Suprapubic skin (tissue), 4 donors: ENCODE measurements around the gene DNLZ. TPM values are rescaled to one million over a fixed set of nuclear protein-coding genes. Genes with fewer than 3 reads are reported as not detected.

Experiments used
- DNase-seq, 2 donors: peaks; one replicate each; pipeline ENCODE4 v3.0.0-alpha.2; 2019; ENCODE audit warnings: low spot score in 2 of 2
- H3K27ac ChIP-seq: fragments of 200-600 bp; sonication (generic); one replicate; pipeline ENCODE4 v1.5.1; 2019
- H3K27me3 ChIP-seq: fragments of 200-600 bp; sonication (generic); one replicate; pipeline ENCODE4 v1.5.1; 2019
- H3K36me3 ChIP-seq: fragments of 200-600 bp; sonication (generic); one replicate; pipeline ENCODE4 v1.5.1; 2019
- H3K4me1 ChIP-seq: fragments of 200-600 bp; sonication (generic); one replicate; pipeline ENCODE4 v1.5.1; 2019
- H3K4me3 ChIP-seq: fragments of 200-600 bp; sonication (generic); one replicate; pipeline ENCODE4 v1.5.1; 2019; ENCODE audit warnings: mild to moderate bottlenecking
- H3K9me3 ChIP-seq: fragments of 200-600 bp; sonication (generic); one replicate; pipeline ENCODE4 v1.5.1; 2019
- CTCF ChIP-seq, 2 donors: fragments of 200-600 bp in 1 of 2; fragments of 450-650 bp in 1 of 2; sonication (generic) in 1 of 2; IDR thresholded peaks; one replicate each; pipeline ENCODE4 v1.5.1; 2016 to 2019; ENCODE audit warnings: antibody characterized with exemption in 2 of 2, mild to moderate bottlenecking in 1 of 2, moderate library complexity in 1 of 2
- EP300 ChIP-seq: sonication (generic); formaldehyde crosslinking; IDR thresholded peaks from one replicate; pipeline ENCODE4 v1.6.1; 2017; ENCODE audit warnings: antibody characterized with exemption
- POLR2A ChIP-seq, 2 donors: fragments of 450-650 bp; IDR thresholded peaks; one replicate each; pipeline ENCODE4 v1.6.1; 2017; ENCODE audit warnings: antibody characterized with exemption in 2 of 2, mild to moderate bottlenecking in 2 of 2, moderate library complexity in 2 of 2
- POLR2AphosphoS5 ChIP-seq, 3 donors: sonication (generic); formaldehyde crosslinking; IDR thresholded peaks; one replicate each; pipeline ENCODE4 v1.6.1; 2017; ENCODE audit warnings: antibody characterized with exemption in 3 of 3
- WGBS: methylation state at CpG from one replicate; pipeline ENCODE4 v1.1.5; 2018; 5-methylcytosine and 5-hydroxymethylcytosine counted together
- total RNA-seq, 4 donors: library from RNA; depleted of rRNA; stranded (reverse); fragments of >200 nt; gene quantifications; one replicate each; pipeline ENCODE4 v1.1.0, GENCODE V29; 2016

DNLZ gene
- total RNA-seq, 4 donors from 2014 or later = 11.3 to 46.4 (median 37.9) TPM

- Histone ChIP-seq H3K4me1 (peaks cover 21% of the 10 kb centered on the region), H3K27ac (no peak overlapping the region), H3K4me3 (no peak overlapping the region), H3K9me3 (no peaks in the 10 kb centered on the region), H3K27me3 (no peaks in the 10 kb centered on the region), H3K36me3 (no peaks in the 10 kb centered on the region)
- 75% methylated on average over 2 of the region's 13 CpGs for WGBS
- TF ChIP-seq CTCF (IDR thresholded peaks at IDR 0.05) (no peak), POLR2AphosphoS5 (IDR thresholded peaks at IDR 0.05) (no peak), POLR2A (IDR thresholded peaks at IDR 0.05) (no peak), EP300 (no peak)
- no peak for DNase-seq
These were observed 8.0 kb upstream of the DNLZ start for GRCh38 chr9:136371533-136371880.

GRCh38 chr9:136370687-136371532, 7.4 kb upstream of the DNLZ start:
- 92% methylated on average over 28 of the region's 54 CpGs for WGBS
- TF ChIP-seq EP300 (no peak), POLR2A (IDR thresholded peaks at IDR 0.05) (no peak), CTCF (IDR thresholded peaks at IDR 0.05) (no peak), POLR2AphosphoS5 (IDR thresholded peaks at IDR 0.05) (no peak)

GRCh38 chr9:136370037-136370436, 6.5 kb upstream of the DNLZ start:
- Histone ChIP-seq H3K36me3 (no peaks in the 10 kb centered on the region), H3K27me3 (no peaks in the 10 kb centered on the region), H3K9me3 (no peaks in the 10 kb centered on the region), H3K4me3 (no peak overlapping the region), H3K27ac (no peak overlapping the region), H3K4me1 (peaks cover 24% of the 10 kb centered on the region)
- no peak for DNase-seq
- no CpG with 5 or more reads among the region's 19 CpGs for WGBS
- TF ChIP-seq POLR2A (IDR thresholded peaks at IDR 0.05) (no peak), CTCF (IDR thresholded peaks at IDR 0.05) (no peak), EP300 (no peak), POLR2AphosphoS5 (IDR thresholded peaks at IDR 0.05) (no peak)

More at GRCh38 chr9:136370687-136371532, 7.4 kb upstream of the DNLZ start:
- H3K4me1 ChIP-seq = peaks cover 21% of the 10 kb centered on the region
- DNase-seq = no peak
- H3K27ac ChIP-seq = no peak overlapping the region
- no peaks in the 10 kb centered on the region for H3K9me3 ChIP-seq
- no peaks in the 10 kb centered on the region for H3K36me3 ChIP-seq
- no peaks in the 10 kb centered on the region for H3K27me3 ChIP-seq
- H3K4me3 ChIP-seq = no peak overlapping the region

- Histone ChIP-seq H3K36me3 (no peaks in the 10 kb centered on the region), H3K4me3 (no peak overlapping the region), H3K27ac (no peak overlapping the region), H3K9me3 (no peaks in the 10 kb centered on the region), H3K4me1 (peaks cover 25% of the 10 kb centered on the region), H3K27me3 (no peaks in the 10 kb centered on the region)
- no peak for DNase-seq
- WGBS = 87% methylated on average over 6 of the region's 18 CpGs
- TF ChIP-seq EP300 (no peak), CTCF (IDR thresholded peaks at IDR 0.05) (no peak), POLR2AphosphoS5 (IDR thresholded peaks at IDR 0.05) (no peak), POLR2A (IDR thresholded peaks at IDR 0.05) (no peak)
These were observed 4.6 kb upstream of the DNLZ start for GRCh38 chr9:136368190-136368589.

GRCh38 chr9:136367296-136368145, 4.0 kb upstream of the DNLZ start:
- no peak for TF ChIP-seq CTCF (IDR thresholded peaks at IDR 0.05)
- TF ChIP-seq POLR2AphosphoS5 (IDR thresholded peaks at IDR 0.05) = no peak
- no peak for TF ChIP-seq POLR2A (IDR thresholded peaks at IDR 0.05)
- TF ChIP-seq EP300 = no peak
- H3K36me3 ChIP-seq = no peaks in the 10 kb centered on the region
- 94% methylated on average over 3 of the region's 45 CpGs for WGBS
- H3K27me3 ChIP-seq = no peaks in the 10 kb centered on the region
- H3K27ac ChIP-seq = no peak overlapping the region
- peaks cover 25% of the 10 kb centered on the region for H3K4me1 ChIP-seq
- H3K4me3 ChIP-seq = no peak overlapping the region
- H3K9me3 ChIP-seq = no peaks in the 10 kb centered on the region
- DNase-seq = no peak
